KBM-7 (cell line): ENCODE measurements around the gene MTSS2.

Experiments used
- DNase-seq: peaks from one replicate; pipeline ENCODE4 v3.0.0-alpha.2; 2015
- in situ Hi-C: fragments of 300-500 bp; cut with MboI; formaldehyde crosslinking; loops from 2 replicates; pipeline ENCODE4 v1.14.3; 2020; ENCODE audit warnings: low sequenced_read_pairs, low pct_unique_long_range_greater_than_20kb, mixed read lengths

The MTSS2 gene

DNA sequence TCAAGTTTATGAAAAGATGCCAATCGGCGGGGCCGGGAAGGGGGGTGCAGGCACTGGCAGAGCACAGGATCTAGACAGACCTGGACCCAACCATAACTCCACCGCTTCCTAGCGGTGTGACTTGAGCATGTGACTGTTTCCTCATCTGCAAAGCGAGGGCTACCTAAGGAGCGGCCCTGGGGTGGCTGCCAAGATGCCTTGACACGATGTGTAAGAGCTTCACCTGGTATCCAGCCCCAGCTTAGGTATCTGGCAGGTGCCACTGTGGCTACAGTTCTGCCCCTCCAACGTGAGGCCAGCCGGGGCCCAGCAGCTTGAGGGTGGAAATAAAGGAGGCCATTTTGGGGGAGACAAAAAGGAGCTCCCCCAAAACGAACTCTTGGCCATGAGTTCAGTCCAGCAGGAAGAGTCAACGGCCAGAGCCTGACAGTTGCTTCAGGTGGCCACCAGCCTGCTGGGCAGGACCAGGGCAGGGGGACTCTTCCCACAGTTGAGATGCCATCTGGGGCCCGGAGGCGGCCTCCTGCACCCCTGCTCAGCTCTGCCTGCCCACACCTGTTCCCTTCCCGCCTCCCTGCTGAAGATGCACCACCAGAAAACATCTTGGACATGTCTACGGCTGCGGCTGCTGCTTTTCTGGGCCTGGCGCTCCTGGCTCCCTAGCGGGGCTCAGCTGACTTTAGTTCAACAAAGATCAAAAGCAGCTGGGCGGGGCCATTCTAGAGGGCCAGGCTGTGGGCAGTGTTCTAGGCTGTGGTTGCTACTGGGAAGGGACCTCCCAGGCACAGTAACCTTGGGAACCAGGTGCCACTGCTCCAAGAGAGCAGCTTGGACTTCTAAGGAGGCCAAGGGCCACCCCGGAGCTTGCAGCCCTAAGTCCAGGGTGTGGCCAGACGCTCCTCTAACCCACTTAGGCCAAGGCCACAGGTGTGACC is 3.4 kb upstream of the MTSS2 start:
- in situ Hi-C loops: no loop called here
- DNase-seq: no peak

DNA sequence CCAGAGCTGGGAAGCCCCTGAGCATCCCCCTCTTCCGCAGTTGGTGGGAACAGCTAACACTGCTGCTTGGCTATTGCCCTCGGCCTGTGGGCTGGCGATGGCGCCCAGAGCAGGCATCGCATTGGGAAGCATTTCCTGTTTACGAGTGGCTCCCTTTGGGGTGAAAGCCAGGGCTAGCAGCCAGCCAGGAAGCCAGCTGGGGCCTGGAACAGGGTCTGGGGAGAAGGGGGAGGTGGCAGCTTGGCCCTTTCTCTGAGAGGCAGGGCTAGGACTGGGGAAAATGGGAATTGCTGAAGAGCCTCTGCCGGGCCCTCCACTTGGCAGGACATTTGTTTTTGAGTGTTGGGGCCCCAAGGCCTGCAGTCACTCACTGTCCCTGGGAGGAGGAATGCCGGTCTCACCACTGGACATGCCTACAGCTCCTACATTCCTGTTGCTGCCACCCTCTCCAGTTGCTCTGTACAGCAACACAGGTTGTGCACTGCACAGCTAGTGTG is 2.4 kb upstream of the MTSS2 start:
- DNase-seq: no peak
- in situ Hi-C loops: no loop called here

DNA sequence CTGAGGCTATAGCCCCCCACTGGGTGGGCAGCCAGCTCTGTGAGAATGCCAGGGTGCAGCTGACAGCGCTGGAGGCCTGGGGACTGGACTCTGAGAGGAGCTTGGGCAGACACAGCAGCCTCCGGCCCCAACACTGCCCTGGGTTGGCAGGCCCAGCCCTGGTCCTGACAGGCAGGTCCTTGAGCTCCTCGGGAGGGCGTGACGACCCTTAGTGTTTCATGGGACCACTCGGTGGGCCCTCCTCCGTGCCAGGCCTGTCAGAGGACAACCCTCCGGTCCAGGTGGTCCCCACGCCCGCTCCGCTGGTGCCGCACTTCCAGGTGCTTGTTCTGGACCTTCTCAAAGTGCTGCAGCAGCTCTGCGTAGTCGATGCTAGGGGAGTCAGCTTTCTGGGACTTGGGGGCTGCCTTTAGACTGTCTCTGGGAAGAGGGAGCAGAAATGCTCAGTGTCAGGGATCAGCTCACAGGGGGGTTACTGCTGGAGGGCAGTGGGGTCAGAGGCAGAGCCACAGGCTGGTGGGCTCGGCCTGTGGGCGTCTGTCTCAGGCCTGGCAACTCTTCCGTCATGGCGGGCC is 1.9 kb upstream of the MTSS2 start:
- DNase-seq: no peak
- in situ Hi-C loops: no loop called here

- no peak for DNase-seq
- in situ Hi-C loops: no loop called here
Measured at GRCh38 chr16:70687102-70687511, 1.3 kb upstream of the MTSS2 start.

DNA sequence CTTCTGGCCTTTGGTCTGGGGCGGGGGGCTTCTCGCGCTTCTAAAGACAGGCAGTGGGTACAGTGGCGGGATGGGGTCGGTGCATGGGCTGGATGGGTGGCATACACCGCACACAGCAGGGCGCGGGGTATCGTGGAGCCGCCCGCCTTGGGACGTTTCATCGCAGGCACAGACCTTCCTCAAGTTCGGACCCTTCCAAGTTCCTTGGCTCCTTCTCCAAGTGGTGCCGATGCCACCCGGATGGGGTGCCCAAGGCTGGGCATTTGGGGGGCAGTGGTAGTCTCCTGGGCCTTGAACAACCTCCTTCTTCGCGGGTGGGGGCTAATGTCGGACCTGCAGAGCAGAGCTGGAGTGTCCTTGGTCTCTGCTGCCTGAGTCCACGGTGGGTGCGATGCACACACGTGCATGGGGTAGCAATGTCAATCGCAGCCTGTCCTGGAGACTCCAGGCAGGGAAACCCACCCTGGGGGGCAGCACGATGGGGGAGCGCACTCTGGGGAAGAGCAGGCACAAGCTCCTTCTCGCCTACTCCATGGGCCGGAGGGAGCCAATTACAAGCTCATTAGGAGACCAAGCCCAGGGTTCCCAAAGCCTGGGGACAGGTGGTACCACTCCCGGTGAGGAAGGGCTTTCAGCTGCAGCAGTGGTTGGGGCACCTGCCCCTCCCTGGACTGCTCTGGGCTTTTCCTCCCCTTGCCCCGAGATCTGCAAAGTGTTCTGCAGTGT is 686 bp upstream of the MTSS2 start:
- in situ Hi-C loops: no loop called here
- DNase-seq: no peak

GRCh38 chr16:70685061-70685937 is 554 bp downstream of the MTSS2 start:
- in situ Hi-C loops: no loop called here
- peak; percentile 28 for DNase-seq

DNA sequence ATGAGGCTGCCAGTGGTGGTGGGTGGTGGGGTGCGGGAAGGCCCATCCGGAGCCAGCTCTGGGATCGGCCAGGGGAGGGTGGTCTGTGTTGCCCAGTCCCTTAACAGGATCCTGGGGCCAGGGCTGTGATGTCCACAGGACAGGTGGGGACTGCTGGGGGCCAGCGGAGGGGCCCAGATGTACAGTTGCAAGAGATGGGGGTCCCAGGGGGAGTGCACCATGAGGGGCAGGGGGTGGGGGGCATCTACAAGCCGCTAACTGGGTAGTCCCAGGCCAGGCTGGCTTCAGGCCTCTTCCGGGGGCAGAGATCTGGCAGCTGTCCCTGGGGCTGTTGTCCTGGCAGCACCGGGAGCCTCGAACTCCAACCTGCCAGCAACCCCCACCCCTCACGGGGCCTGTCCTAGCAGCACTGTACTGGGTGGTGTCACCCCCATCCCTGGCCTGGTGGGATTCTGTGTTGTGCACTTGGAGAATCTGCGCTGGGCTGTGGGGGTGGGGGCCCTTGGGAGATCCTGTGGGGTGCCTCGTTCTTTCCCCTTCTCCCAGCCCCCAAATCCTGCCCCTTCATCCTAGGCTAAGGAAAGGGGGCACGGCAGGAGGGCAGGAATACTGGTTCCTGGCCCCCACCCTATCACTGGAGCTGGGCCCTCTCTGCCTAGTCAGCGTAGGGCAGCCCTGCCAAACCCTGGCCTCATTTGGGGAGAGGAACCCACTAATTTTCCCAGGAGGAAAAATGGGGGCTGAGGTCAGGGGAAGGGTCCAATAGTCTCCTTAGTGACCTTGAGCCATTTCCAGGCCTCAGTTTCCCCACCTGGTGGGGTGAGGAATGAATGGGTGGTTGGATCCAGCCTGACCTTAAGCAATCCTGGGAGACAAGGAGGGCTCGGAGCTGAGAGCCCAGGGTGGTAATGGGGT is 1.4 kb downstream of the MTSS2 start:
- no peak for DNase-seq
- in situ Hi-C loops: no loop called here

DNA sequence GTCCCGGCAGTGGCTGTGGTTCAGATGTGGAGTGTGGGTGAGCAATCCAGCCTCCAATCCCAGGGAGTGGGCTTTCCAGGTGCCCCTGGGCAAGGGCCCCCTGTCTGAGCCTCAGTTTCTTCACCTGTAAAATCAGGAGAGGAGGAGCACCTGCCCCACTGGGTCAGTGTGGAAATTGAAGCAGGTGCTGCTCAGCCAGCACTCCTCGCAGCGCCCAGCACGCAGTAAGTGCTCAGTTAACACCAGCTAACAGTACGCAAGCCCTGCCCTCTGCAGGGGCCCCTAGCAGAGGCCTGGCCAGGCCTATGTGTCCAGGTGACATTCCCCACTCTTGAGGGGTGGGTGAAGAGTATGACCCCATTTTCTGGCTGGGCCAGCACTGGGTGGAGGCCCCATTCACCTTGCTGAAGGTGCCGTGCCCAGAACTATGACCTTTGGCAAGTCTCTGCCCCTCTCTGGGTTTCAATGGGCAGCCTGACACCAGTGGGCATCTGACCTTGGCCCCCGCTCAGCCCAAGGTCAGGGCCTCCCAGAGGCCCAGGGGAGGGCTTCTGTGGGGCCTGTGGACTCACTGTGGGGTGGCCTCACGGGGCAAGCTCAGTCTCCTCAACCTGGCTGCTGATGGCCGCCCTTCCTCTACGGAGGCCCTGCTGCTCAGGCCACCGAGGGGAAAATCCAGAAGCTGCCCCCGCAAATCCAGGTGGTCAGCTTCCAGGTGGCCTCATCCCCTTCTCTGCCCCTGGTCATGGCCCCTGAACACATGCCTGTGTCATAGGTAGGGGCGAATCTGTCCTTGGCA is 2.5 kb downstream of the MTSS2 start:
- in situ Hi-C loops: no loop called here

DNA sequence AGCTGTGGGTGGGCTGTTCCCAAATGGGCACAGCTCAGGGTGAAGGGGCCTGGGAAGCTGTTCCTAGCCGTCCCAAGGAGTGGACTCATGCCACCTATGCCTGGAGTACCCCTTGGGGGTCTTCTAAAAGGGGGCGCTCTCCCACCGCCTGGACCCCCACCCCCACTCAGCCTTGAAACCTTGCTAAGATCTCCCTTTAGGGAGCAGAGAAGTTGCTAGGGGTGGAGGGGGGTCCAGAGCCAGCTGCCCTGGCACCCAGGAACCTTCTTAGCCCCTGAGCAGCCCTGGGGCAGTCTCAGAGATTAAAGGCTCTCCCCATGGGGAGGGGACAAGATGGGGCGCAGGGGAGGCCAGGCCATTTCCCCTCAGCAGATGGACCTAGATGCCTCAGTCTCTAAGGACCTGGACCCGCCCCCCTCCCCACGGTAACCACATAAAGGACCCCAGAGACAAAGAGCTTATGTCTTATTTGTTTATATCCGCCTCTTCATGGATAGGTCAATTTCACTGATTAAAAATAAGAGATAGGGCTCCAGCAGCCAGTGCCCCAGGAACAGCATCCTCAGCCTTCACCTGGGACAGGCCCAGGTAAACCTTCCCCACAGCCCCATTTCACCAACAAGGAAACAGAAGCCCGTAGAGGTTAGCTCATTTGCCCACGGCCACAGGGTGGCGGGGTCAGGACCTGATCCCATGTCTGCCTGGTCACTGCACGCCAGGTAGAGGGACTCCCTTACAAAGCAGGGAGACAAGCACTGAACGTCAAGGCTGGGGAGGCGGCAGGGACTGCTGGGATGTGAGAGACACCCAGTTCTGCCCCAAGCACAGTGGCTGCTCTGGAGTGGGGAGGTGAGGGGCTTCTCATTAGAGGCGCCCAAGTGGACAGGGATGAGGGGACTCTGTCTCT is 3.4 kb downstream of the MTSS2 start:
- in situ Hi-C loops: no loop called here
- no peak for DNase-seq

More for the DNA sequence above, 2.5 kb downstream of the MTSS2 start:
- DNase-seq: no peak

DNA sequence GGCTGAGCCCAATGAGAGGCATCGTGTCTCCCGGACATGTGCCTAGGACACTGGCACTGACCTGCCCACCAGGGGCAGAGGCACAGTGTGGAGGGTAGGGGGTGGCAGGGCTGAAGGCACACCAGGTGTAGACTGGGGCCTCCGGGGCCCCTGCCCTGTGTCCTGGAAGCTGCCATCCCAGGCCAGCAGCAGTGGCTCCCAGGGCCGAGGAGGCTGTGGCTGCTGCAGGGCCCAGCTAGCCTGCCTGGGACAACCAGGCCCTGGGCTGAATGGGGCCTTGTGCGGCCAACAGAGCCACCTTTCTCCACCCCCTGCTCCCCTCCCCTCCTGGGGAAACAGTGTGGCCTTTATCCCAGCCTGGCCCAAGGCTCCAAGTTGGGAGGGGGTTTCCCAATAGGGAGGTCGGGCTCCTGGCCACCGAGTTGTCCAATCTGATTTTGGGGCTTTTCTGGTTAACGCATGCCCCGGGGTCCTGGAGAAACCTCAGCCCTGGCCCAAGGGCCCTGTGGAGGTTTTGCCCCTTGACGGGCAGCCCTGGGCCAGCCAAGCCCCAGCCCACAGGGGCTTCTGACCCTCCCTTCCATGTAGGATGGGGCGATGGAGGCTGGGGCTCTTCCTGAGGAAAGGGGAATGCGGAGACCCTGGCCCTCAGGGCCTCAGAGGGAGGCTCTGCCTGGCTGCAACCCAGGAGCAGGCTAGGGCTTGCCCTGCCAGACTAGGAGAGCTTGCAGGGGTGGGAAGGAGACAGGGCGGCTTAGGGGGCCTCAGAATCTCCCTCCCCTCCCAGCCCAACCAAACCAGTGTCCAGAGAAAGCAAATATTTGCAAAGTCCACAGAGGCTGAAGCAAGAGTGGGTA is 4.2 kb downstream of the MTSS2 start:
- DNase-seq: no peak
- in situ Hi-C loops: no loop called here

GRCh38 chr16:70680495-70681381 is 5.1 kb downstream of the MTSS2 start:
- DNase-seq: no peak
- in situ Hi-C loops: no loop called here

DNA sequence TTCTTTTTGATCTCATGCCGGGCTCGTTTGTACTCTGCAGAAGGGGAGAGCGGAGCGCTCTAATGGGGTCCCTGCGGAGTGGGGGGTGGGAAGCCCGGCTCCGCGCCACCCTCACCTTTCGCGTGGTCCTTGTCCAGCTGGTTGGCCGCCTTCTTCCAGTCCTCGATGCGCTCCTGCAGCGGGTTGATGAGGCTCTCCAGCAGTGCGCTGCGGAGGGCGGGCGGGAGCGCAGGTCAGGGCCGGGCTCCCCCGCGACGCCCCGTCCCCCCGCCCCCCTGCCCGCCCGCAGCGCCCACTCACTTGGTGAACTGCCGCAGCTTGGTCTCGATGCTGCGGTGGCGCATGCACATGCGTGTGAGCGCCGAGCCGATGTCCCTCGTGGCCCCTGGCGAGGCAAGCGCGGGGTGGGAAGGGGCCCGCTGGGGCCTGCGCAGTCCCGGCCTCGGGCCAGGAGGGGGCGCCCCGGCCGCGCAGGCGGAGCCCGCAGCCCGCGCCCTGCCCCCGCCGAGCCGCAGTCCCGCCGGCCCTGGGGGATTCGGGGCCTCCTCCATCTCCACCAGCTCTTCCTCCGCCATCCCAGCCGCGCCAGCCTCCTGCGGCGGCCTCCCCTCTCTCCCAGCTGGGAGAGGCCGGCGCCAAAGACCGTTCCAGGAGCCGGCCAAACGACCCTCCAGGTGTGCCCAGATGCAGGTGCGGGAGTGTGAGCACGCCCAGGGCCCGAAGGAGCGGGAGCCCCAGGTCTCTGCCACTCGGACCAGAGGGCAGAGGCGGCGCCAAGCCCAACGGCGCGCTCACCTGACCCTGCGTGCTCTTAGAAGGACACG is 6.0 kb downstream of the MTSS2 start:
- in situ Hi-C loops: no loop called here
- DNase-seq: no peak

DNA sequence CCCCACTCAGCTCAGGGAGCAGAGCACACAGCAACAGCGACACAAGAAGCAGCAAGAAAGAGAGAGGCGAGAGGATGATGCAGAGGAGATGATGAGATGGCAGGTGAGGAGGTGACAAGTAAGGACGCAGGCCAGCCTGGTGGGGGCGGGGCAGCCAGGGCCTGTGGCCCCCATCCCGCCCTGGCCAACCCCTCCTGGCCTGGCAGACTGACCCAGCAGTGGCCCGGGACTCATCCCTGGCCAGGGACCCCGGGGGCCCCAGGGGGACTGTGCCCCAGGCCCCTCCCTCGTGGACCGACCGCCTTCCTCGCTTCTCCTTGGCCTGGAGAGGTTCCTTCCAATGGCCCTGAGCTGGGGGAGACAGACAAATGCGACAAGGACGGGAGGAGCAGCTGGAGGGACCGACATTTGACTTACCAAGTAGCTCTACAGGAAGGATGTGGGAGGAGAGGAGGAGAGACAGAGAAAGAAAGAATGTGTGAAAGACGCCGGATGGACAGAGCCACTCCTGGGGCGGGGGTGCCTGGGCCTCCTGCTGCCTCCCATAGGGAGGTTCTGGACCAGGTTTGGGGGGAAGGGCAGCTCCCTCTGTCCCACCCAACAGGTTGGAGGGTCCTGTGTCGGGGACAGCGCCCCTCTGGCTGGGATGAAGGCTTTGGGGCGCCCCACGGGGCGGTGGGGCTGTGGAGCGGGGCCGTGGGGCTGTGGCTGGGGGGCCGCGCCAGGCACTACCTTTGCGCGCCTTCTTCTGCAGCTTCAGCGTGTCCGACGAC is 6.8 kb downstream of the MTSS2 start:
- no peak for DNase-seq
- in situ Hi-C loops: no loop called here
